NCI-H2171 (cell line): Measurements from ENCODE around the gene EXOC8.

Source experiments
- DNase-seq: peaks from one replicate; lab custom pipeline; 2025; lab: John Stamatoyannopoulos, UW

EXOC8 gene

GRCh38 chr1:231337472-231338269 is at the start of gene EXOC8:
Gene EXOC8 (minus strand): TSS chr1:231337852. CDS start chr1:231337745, 107 bp downstream.
- DNase-seq: peak; percentile 90

- no peak for DNase-seq
Observed at GRCh38 chr1:231386466-231386865, 48.8 kb upstream of the EXOC8 start.

GRCh38 chr1:231385416-231385748 is 47.7 kb upstream of the EXOC8 start:
- DNase-seq: no peak

- DNase-seq: no peak
Observed at GRCh38 chr1:231384696-231385415, 47.2 kb upstream of the EXOC8 start.

- no peak for DNase-seq
Observed at GRCh38 chr1:231383159-231383860, 45.7 kb upstream of the EXOC8 start.

GRCh38 chr1:231382426-231382825 is 44.8 kb upstream of the EXOC8 start:
- no peak for DNase-seq

- DNase-seq: no peak
Observed at GRCh38 chr1:231381729-231382128, 44.1 kb upstream of the EXOC8 start.

GRCh38 chr1:231376875-231377549 is 39.4 kb upstream of the EXOC8 start:
- DNase-seq: no peak

- DNase-seq: no peak
Observed at GRCh38 chr1:231376101-231376500, 38.4 kb upstream of the EXOC8 start.

GRCh38 chr1:231374394-231374793 is 36.7 kb upstream of the EXOC8 start:
- no peak for DNase-seq

GRCh38 chr1:231372501-231372900 is 34.8 kb upstream of the EXOC8 start:
- no peak for DNase-seq

GRCh38 chr1:231369282-231369681 is 31.6 kb upstream of the EXOC8 start:
- no peak for DNase-seq

GRCh38 chr1:231364192-231364591 is 26.5 kb upstream of the EXOC8 start:
- DNase-seq: no peak

GRCh38 chr1:231363624-231364023 is 26.0 kb upstream of the EXOC8 start:
- DNase-seq: no peak

- DNase-seq: no peak
Observed at GRCh38 chr1:231362325-231362724, 24.7 kb upstream of the EXOC8 start.

GRCh38 chr1:231359113-231359512 is 21.5 kb upstream of the EXOC8 start:
- DNase-seq: no peak

GRCh38 chr1:231357831-231358354 is 20.2 kb upstream of the EXOC8 start:
- DNase-seq: peak; percentile 42

- no peak for DNase-seq
Observed at GRCh38 chr1:231357187-231357772, 19.6 kb upstream of the EXOC8 start.

GRCh38 chr1:231355171-231355570 is 17.5 kb upstream of the EXOC8 start:
- no peak for DNase-seq

GRCh38 chr1:231354330-231355020 is 16.8 kb upstream of the EXOC8 start:
- DNase-seq: no peak

- no peak for DNase-seq
Observed at GRCh38 chr1:231353086-231353485, 15.4 kb upstream of the EXOC8 start.
